ENCODE results near the gene SLC35B4. TPM values are rescaled to one million over a fixed set of nuclear protein-coding genes. Genes with fewer than 3 reads are reported as not detected.

Gene SLC35B4
- total and polyA plus RNA-seq, 8 donors, result 14.3 to 33.1 (median 20.9) TPM

DNA sequence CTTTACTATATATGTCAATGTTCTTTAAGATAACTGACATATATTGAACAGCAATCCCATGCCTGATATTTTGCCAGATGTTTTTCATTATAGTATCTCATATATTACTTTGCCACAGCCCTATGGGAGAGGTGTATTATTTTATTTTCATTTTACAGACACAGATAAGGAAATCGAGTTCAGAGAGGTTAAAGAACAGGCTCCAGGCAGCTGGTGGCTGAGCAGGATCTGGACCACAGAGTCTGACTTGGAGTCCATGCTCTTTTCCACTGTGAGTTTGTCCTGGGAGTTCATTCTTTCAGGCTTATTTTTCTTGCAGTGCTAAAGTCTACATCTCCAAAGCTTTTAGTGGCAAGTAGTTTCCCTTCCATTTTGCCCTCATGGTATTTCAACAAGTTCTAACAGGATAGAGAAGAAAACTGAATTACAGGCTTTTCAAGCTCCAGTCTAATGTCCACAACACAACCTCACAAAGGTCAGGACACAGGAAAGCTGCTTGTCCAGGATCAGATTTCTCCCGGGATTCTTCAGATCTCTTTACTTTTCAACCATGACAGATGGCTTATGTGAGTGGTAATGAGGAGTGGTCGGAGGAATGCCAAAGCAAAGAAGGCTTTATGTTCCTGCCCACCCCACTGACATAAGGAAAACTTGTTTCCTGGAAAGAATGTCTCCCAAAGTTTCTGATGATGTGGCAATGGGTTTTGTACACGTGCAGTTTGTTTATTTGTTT is 13.1 kb upstream of the SLC35B4 start:
- Histone ChIP-seq H3K27me3 (peaks cover 0 to 5% of the 10 kb centered on the region in 2 donors), H3K4me1 (no peaks in the 10 kb centered on the region), H3K36me3 (no peaks in the 10 kb centered on the region), H3K9me3 (no peaks in the 10 kb centered on the region), H3K27ac (no peak overlapping the region), H3K4me3 (no peak overlapping the region)
- ATAC-seq (no peak), DNase-seq (no peak)
- TF ChIP-seq, protein P1, sequence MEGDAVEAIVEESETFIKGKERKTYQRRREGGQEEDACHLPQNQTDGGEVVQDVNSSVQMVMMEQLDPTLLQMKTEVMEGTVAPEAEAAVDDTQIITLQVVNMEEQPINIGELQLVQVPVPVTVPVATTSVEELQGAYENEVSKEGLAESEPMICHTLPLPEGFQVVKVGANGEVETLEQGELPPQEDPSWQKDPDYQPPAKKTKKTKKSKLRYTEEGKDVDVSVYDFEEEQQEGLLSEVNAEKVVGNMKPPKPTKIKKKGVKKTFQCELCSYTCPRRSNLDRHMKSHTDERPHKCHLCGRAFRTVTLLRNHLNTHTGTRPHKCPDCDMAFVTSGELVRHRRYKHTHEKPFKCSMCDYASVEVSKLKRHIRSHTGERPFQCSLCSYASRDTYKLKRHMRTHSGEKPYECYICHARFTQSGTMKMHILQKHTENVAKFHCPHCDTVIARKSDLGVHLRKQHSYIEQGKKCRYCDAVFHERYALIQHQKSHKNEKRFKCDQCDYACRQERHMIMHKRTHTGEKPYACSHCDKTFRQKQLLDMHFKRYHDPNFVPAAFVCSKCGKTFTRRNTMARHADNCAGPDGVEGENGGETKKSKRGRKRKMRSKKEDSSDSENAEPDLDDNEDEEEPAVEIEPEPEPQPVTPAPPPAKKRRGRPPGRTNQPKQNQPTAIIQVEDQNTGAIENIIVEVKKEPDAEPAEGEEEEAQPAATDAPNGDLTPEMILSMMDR (IDR thresholded peaks at IDR 0.05), result no peak
- intact Hi-C loops (cut with DNase I), result no loop called here

DNA sequence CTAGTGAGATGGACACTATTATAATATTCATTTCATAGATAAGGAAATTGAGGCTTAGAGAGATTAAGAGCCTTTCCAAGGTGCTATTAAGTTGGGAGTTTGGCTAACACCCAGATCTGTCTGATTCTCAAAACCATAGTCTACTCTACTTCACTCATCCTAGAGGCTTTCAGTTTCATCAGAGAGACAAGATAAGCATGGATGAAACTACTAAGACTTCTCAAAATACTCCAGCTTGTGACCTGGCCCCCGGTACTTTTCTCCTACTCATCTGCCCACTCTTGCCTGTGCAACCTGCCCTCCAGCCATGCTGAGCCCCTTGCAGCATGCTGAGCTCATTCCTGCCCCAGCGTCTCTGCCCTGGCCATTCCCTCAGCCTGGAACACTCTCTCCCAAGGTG is 12.2 kb upstream of the SLC35B4 start:
- no peak for DNase-seq
- no peaks in the 10 kb centered on the region for H3K9me3 ChIP-seq
- H3K4me1 ChIP-seq, result no peaks in the 10 kb centered on the region
- no peak overlapping the region for H3K27ac ChIP-seq
- peaks cover 0 to 5% of the 10 kb centered on the region in 2 donors for H3K27me3 ChIP-seq
- no peaks in the 10 kb centered on the region for H3K36me3 ChIP-seq
- intact Hi-C loops (cut with DNase I), result no loop called here
- ATAC-seq, result no peak
- H3K4me3 ChIP-seq, result no peak overlapping the region
- TF ChIP-seq, protein P1 (IDR thresholded peaks at IDR 0.05), result no peak

DNA sequence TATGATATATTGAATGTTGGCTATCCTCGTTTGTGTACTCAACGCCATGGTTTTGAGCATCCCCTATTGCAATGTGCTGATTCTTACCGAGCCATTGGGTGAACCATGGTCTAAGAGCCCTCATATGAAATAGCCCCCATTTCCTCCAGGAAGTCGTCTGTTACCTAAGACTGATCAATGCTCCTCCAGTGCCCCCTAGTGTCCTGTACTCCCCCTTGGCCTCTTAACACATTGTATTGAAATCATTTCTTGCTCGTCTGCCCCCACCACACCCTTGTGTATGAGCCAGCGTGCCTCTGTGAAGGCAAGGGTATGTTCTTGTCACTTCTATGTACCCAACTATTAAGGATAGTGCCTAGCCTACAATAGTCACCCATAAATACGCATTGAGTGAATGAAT is 11.2 kb upstream of the SLC35B4 start:
- ATAC-seq (peak; percentile 54), DNase-seq (peak in 1 of 4 donors; percentile 28)
- H3K4me3 ChIP-seq, result no peak overlapping the region
- TF ChIP-seq, protein P1 (IDR thresholded peaks at IDR 0.05), result peak in 1 of 2 donors; percentile 17
- no peaks in the 10 kb centered on the region for H3K4me1 ChIP-seq
- no peaks in the 10 kb centered on the region for H3K9me3 ChIP-seq
- intact Hi-C loops (cut with DNase I), result no loop called here
- peaks cover 0 to 11% of the 10 kb centered on the region in 2 donors for H3K27me3 ChIP-seq
- H3K36me3 ChIP-seq, result no peaks in the 10 kb centered on the region
- H3K27ac ChIP-seq, result no peak overlapping the region

DNA sequence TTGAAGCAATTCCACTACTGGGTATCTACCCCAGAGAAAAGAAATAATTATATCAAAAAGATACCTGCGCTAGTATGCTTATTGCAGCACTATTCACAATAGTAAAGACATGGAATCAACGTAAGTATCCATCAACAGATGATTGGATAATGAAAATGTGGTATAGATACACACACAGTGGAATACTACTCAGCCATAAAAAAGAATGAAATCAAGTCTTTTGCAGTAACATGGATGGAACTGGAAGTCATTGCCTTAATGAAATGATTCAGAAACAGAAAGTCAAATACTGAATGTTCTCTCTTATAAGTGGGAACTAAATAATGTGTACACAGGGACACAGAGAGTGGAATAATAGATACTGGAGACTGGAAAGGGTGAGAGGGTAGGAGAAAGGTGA is 7.4 kb upstream of the SLC35B4 start:
- Histone ChIP-seq H3K4me1 (no peaks in the 10 kb centered on the region), H3K27me3 (peaks cover 0 to 16% of the 10 kb centered on the region in 2 donors), H3K4me3 (no peak overlapping the region), H3K36me3 (no peaks in the 10 kb centered on the region), H3K27ac (no peak overlapping the region), H3K9me3 (no peaks in the 10 kb centered on the region)
- DNase-seq (no peak), ATAC-seq (no peak)
- intact Hi-C loops (cut with DNase I), result no loop called here
- TF ChIP-seq, protein P1 (IDR thresholded peaks at IDR 0.05), result no peak

DNA sequence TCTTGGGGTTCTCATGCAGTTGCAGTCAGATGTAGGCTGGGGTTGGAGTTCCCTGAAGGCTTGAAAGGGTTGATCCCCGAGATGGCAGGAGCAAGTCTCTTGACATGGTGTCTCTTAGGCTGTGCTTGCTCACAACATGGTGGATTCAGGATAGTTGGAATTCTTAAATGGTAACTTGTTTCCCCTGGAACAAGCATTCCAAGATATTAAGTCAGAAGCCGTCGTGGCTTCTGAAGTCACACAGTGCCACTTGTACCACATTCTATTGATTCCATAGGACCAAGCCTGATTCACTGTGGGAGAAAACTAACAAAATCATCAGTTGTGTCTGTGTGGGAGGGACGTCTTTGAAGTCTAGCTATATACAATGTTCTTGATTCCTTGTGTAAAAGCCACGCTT is 3.5 kb upstream of the SLC35B4 start:
- peaks cover 0 to 16% of the 10 kb centered on the region in 2 donors for H3K27me3 ChIP-seq
- no peaks in the 10 kb centered on the region for H3K9me3 ChIP-seq
- H3K36me3 ChIP-seq, result no peaks in the 10 kb centered on the region
- intact Hi-C loops (cut with DNase I), result no loop called here
- no peak overlapping the region for H3K4me3 ChIP-seq
- no peak overlapping the region for H3K27ac ChIP-seq
- DNase-seq, result no peak
- peaks cover 0 to 7% of the 10 kb centered on the region in 2 donors for H3K4me1 ChIP-seq
- no peak for ATAC-seq
- TF ChIP-seq, protein P1 (IDR thresholded peaks at IDR 0.05), result no peak
